ENCODE data around the gene TFF2.

Gene TFF2

DNA sequence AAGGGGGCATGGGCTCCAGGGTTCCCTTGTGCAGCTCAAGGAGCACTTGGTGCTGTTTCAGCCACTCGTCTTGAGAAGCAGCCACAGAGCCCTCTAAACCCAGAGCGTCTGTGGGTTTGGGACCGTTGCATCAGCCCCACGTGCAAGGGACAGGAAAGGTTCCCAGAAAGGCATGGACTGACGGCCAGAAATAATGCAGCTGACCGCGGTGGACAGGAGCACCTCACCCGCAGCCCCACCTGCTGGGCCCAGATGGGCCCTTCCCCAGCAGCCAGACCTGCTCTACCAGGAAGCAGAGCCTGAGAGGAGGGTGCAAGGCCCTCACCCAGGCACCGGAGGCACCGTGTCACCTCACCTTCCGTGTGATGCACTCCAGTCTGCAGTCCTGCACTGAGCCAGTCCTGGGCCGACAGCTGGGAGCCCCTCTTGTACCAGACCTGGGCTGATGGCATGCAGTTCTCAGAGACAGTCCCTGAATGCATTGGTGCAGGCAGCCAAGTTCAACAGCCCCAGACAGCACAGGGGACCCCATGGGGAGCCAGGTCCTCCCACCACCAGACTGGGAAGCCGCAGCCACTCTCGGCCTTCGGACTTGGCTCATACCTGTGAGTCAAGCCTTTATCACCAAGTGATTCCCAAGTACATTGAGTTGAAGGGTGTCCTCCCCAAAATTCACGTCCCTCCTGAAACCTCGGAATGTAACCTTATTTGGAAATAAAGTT is 30.8 kb downstream of the TFF2 start:
- Histone ChIP-seq H3K27me3 (ENCODE audit: insufficient read depth, low read depth, severe bottlenecking) (no peaks in the 10 kb centered on the region), H3K9me3 (ENCODE audit: severe bottlenecking) (no peaks in the 10 kb centered on the region), H3K36me3 (no peaks in the 10 kb centered on the region), H3K4me3 (ENCODE audit: low read depth, low read length) (no peak overlapping the region), H3K27ac (no peak overlapping the region)
- peak; percentile 40 for DNase-seq
- TF ChIP-seq, protein P1, sequence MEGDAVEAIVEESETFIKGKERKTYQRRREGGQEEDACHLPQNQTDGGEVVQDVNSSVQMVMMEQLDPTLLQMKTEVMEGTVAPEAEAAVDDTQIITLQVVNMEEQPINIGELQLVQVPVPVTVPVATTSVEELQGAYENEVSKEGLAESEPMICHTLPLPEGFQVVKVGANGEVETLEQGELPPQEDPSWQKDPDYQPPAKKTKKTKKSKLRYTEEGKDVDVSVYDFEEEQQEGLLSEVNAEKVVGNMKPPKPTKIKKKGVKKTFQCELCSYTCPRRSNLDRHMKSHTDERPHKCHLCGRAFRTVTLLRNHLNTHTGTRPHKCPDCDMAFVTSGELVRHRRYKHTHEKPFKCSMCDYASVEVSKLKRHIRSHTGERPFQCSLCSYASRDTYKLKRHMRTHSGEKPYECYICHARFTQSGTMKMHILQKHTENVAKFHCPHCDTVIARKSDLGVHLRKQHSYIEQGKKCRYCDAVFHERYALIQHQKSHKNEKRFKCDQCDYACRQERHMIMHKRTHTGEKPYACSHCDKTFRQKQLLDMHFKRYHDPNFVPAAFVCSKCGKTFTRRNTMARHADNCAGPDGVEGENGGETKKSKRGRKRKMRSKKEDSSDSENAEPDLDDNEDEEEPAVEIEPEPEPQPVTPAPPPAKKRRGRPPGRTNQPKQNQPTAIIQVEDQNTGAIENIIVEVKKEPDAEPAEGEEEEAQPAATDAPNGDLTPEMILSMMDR (IDR thresholded peaks at IDR 0.05; ENCODE audit: low read depth, low read length): peak; percentile 46

DNA sequence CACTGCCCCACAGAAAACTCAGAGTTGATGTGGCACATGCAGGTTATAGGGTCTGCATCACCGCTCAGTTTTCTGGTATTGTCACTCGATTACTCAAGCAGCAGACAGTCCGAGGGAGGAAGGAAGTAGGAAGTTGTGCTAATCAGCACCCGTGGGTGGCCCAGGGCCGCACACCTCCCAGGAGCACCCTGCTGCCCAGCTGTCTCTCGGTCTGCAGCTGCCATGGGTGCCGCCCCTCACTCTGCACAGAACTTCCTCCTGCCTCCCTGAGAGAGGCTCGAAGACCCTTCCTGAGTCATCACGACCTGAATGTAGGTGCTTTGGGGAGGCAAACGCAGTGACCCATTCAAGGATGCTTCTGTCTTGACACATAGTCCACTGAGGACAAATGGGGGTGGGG is 31.4 kb downstream of the TFF2 start:
- TF ChIP-seq, protein P1 (IDR thresholded peaks at IDR 0.05; ENCODE audit: low read depth, low read length): no peak
- no peak for DNase-seq
- H3K27me3 ChIP-seq (ENCODE audit: insufficient read depth, low read depth, severe bottlenecking): no peaks in the 10 kb centered on the region

DNA sequence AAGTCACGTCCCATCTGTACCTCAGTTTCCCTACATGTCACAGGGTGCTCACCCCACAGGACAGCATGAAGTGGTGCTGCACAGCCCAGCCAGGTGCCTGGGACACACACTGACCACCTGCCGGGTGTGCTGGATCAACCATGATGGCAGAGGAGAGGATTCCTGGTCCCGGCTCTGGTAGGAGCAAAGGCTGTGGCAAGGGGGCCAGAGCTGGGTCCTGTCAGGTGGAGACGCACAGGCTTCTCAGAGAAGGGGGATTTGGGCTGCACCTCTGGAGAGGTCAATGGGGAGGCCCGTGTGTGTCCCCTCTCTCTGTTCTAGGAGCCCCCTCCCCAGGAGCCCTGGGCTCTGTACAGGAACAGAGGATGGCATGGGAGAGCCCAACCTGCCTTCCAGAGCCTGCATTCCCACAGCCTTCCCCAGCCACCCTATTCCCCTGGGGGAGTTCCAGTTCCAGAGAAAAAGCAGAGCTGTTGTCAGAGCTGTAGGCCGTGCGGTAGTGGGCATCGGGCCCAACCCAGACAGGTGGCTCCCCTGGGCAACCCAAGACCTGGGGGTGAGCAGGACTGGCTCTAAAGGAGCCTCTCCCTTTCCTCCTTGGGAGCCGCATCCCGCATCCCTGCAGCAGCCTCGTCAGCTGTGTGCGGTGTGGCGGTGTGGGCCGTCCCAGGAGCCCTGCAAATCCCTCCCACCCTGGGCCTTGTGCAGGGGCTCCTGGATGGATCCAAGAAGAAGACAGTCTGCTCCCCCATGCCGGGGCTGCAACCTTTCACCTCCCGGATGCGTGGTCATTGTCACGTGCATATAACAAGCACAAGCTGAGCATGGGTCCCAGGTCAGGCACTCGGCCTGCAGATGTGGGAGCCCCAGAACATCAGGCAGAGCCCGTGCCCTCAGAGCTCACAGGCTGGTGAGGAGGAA is 32.7 kb downstream of the TFF2 start:
- H3K4me3 ChIP-seq (ENCODE audit: low read depth, low read length): no peak overlapping the region
- H3K9me3 ChIP-seq (ENCODE audit: severe bottlenecking): no peaks in the 10 kb centered on the region
- DNase-seq: no peak
- H3K27ac ChIP-seq: no peak overlapping the region
- H3K36me3 ChIP-seq: no peaks in the 10 kb centered on the region
- H3K27me3 ChIP-seq (ENCODE audit: insufficient read depth, low read depth, severe bottlenecking): no peaks in the 10 kb centered on the region
- TF ChIP-seq, protein P1 (IDR thresholded peaks at IDR 0.05; ENCODE audit: low read depth, low read length): no peak

More for the DNA sequence above, 31.4 kb downstream of the TFF2 start:
- H3K27ac ChIP-seq: no peak overlapping the region
- no peaks in the 10 kb centered on the region for H3K36me3 ChIP-seq
- H3K4me3 ChIP-seq (ENCODE audit: low read depth, low read length): no peak overlapping the region
- no peaks in the 10 kb centered on the region for H3K9me3 ChIP-seq (ENCODE audit: severe bottlenecking)

DNA sequence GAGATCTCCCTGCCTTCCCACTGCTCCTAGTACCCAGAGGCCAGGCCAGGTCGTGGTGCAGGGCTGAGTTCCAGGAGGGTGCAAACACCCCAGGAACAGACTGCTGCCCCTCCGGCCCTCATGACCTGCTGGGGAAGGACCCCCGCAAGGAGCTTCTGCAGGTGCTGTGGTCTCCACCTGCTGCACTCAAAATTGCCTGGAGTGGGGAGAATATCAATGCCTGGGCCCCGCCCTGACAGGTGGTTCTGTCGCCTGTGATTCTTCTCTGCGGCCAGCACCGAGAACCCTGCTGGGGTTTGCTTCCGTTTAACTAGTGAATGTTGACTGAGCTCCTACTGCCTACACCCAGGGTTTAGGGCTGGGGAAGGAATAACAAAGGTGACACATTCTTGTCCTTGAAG is 33.5 kb downstream of the TFF2 start:
- Histone ChIP-seq H3K4me3 (ENCODE audit: low read depth, low read length) (no peak overlapping the region), H3K9me3 (ENCODE audit: severe bottlenecking) (no peaks in the 10 kb centered on the region), H3K27ac (no peak overlapping the region), H3K36me3 (no peaks in the 10 kb centered on the region), H3K27me3 (ENCODE audit: insufficient read depth, low read depth, severe bottlenecking) (no peaks in the 10 kb centered on the region)
- no peak for DNase-seq
- TF ChIP-seq, protein P1 (IDR thresholded peaks at IDR 0.05; ENCODE audit: low read depth, low read length): no peak

DNA sequence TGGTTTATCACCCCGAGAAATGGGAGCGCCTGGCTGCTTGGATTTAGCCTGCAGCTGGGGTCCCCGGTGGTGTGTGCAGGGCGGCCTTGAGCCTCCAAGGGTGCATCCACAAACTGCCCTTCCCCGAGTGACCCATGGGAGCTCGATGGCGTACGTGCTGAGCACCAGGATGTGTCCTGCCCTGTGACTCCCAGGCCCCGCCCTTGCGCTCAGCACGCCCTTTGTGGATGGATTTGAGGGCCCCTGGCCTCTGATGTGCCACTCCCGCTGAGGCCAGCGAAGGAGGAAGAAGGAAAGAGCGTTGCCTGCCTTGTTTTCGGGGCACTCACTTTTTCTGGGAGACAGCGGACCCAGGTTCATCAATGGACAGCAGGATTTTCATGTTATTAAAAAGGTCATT is 33.9 kb downstream of the TFF2 start:
- TF ChIP-seq, protein P1 (IDR thresholded peaks at IDR 0.05; ENCODE audit: low read depth, low read length): no peak
- no peak overlapping the region for H3K27ac ChIP-seq
- no peaks in the 10 kb centered on the region for H3K36me3 ChIP-seq
- no peak overlapping the region for H3K4me3 ChIP-seq (ENCODE audit: low read depth, low read length)
- no peaks in the 10 kb centered on the region for H3K27me3 ChIP-seq (ENCODE audit: insufficient read depth, low read depth, severe bottlenecking)
- no peaks in the 10 kb centered on the region for H3K9me3 ChIP-seq (ENCODE audit: severe bottlenecking)
- no peak for DNase-seq
